Measurements from ENCODE around the gene NPM1.

DNA sequence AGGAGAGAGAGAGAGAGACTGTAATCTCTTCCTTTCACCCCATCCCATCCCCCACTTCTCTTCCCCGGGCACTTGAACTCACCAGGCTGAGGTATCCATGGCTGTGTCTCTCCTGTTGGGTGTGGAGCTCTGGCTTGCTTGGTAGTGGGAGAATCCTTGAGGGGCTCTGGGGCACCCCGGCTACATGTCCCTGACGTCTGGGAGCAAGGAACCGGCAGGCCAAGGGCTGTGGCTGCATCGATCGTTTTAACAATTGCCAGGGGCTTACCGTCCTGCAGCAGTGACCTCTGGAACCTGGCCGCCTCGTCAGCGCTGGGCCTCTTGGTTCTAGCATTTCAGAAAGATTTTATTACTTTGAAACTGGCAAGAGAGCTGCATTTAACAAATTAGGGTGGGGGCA is 61.8 kb downstream of the NPM1 start:
- TF ChIP-seq, protein P1, sequence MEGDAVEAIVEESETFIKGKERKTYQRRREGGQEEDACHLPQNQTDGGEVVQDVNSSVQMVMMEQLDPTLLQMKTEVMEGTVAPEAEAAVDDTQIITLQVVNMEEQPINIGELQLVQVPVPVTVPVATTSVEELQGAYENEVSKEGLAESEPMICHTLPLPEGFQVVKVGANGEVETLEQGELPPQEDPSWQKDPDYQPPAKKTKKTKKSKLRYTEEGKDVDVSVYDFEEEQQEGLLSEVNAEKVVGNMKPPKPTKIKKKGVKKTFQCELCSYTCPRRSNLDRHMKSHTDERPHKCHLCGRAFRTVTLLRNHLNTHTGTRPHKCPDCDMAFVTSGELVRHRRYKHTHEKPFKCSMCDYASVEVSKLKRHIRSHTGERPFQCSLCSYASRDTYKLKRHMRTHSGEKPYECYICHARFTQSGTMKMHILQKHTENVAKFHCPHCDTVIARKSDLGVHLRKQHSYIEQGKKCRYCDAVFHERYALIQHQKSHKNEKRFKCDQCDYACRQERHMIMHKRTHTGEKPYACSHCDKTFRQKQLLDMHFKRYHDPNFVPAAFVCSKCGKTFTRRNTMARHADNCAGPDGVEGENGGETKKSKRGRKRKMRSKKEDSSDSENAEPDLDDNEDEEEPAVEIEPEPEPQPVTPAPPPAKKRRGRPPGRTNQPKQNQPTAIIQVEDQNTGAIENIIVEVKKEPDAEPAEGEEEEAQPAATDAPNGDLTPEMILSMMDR (IDR thresholded peaks at IDR 0.05): no peak
- TF ChIP-seq POLR2A (IDR thresholded peaks at IDR 0.05): no peak

All from uterus (tissue), 2 donors.